Measurements from ENCODE around the gene SEC14L1.

DNA sequence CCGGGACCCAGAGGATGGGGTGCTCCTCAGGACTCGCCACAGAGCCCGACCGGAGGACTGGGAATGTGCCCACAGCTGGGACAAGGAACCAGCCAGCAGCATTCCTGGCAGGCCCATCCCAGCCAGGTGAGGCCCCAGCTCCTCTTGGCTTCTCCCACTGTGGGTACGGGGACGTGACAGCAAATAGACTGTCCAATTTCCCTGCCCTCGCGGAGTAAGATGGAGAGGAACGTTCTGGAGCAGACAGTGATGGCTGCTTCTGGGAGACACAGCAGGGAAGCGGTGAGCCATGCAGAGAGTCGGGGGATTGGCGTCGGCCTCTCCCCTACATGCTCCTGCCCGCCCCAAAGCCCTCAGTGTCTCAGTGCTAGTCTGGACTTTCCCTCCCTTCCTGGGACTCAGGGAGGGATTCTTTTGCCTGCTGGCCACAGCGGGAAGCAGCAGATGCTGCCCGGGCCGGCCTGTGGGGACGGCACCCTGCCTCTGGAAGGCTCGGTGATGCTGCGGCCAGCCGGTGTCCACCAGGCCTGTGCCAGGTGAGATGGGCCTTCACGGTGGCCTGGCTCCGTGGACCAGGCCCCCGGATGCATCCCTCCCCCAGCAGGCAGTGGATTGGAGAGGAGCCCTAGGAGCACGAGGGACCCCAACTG lies 89.1 kb downstream of the SEC14L1 start:
- no peak for TF ChIP-seq SP2 (tag by site-specific recombination; IDR thresholded peaks at IDR 0.05)
- no peak for TF ChIP-seq REST (tag by site-specific recombination; IDR thresholded peaks at IDR 0.05)
- TF ChIP-seq CTCF (tag by site-specific recombination; IDR thresholded peaks at IDR 0.05) = no peak
- TF ChIP-seq IKZF3 (tag by site-specific recombination; IDR thresholded peaks at IDR 0.05) = no peak
- no peak for TF ChIP-seq ZFP41 (tag by site-specific recombination; IDR thresholded peaks at IDR 0.05; ENCODE audit: borderline replicate concordance)
- TF ChIP-seq, protein P1, sequence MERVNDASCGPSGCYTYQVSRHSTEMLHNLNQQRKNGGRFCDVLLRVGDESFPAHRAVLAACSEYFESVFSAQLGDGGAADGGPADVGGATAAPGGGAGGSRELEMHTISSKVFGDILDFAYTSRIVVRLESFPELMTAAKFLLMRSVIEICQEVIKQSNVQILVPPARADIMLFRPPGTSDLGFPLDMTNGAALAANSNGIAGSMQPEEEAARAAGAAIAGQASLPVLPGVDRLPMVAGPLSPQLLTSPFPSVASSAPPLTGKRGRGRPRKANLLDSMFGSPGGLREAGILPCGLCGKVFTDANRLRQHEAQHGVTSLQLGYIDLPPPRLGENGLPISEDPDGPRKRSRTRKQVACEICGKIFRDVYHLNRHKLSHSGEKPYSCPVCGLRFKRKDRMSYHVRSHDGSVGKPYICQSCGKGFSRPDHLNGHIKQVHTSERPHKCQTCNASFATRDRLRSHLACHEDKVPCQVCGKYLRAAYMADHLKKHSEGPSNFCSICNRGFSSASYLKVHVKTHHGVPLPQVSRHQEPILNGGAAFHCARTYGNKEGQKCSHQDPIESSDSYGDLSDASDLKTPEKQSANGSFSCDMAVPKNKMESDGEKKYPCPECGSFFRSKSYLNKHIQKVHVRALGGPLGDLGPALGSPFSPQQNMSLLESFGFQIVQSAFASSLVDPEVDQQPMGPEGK (tag by site-specific recombination; IDR thresholded peaks at IDR 0.05) = no peak
- no peak for TF ChIP-seq REPIN1 (tag by site-specific recombination; IDR thresholded peaks at IDR 0.05; ENCODE audit: low read depth)
- TF ChIP-seq ZBTB1 (tag by site-specific recombination; IDR thresholded peaks at IDR 0.05) = no peak
- TF ChIP-seq BCL11A (tag by site-specific recombination; IDR thresholded peaks at IDR 0.05; ENCODE audit: low read depth) = no peak
- TF ChIP-seq ZFP37 (tag by site-specific recombination; IDR thresholded peaks at IDR 0.05) = no peak
- no peak for TF ChIP-seq ZNF561 (tag by site-specific recombination; IDR thresholded peaks at IDR 0.05; ENCODE audit: borderline replicate concordance)
- no peak for TF ChIP-seq ZNF138 (tag by site-specific recombination; IDR thresholded peaks at IDR 0.05; ENCODE audit: borderline replicate concordance)
